HepG2 (cell line): ENCODE measurements around the gene GNG12. TPM values are rescaled to one million over a fixed set of nuclear protein-coding genes. Genes with fewer than 3 reads are reported as not detected.

Experiments used
- ATAC-seq: fragments of 200-7000 bp; cut with Tn5 transposase; 3 replicates; pipeline ENCODE4 v1.9.1; 2020; ENCODE audit warnings: mild to moderate bottlenecking, moderate library complexity
- BruUV-seq: library from RNA; stranded (reverse); fragments of 400-500 nt; replicated peaks from 2 replicates; lab custom pipeline; 2021; lab: Mats Ljungman, UMichigan
- CTCF ChIA-PET: fragments of 300-600 bp; formaldehyde crosslinking; extraction: SDS; loops from one replicate; lab custom pipeline; 2021; ENCODE audit warnings: low total read pairs, inconsistent platforms, low intra/inter-chr PET ratio; lab: Yijun Ruan, JAX
- POLR2A ChIA-PET: fragments of 350-600 bp; sonication (Branson Sonifier 250); formaldehyde crosslinking; loops from one replicate; lab custom pipeline; 2020; ENCODE audit warnings: antibody characterized with exemption, inconsistent platforms; lab: Yijun Ruan, JAX
- DNase-seq: peaks from one replicate; pipeline ENCODE4 v3.0.0-alpha.2; 2015; ENCODE audit warnings: low spot score
- FAIRE-seq: peaks from 3 replicates; lab custom pipeline; 2011; peaks lifted over from hg19 to GRCh38; lab: Jason Lieb, UNC
- H2AFZ ChIP-seq: one replicate; pipeline ENCODE4 v1.6.1; 2011; ENCODE audit warnings: low read length, inconsistent platforms
- H3K27ac ChIP-seq: fragments of 300-600 bp; 3 replicates; pipeline ENCODE4 v1.8.0; 2011; ENCODE audit warnings: mixed run types, mild to moderate bottlenecking, mixed read lengths, low read length, inconsistent platforms; ENCODE audit not compliant: insufficient read depth; ENCODE audit errors: extremely low read length
- H3K27me3 ChIP-seq, 2 experiments: fragments of 200-600 bp in 1 of 2; 2 replicates in 1 of 2; 3 replicates in 1 of 2; pipeline versions ENCODE4 v1.6.0 to v1.8.0; 2011; ENCODE audit warnings: low read length in 2 of 2, mild to moderate bottlenecking in 2 of 2, moderate library complexity in 2 of 2, inconsistent platforms in 1 of 2; ENCODE audit not compliant: insufficient read depth in 2 of 2, control insufficient read depth in 1 of 2
- H3K36me3 ChIP-seq, 2 experiments: fragments of 200-600 bp in 1 of 2; replicated peaks in 1 of 2; 2 replicates in 1 of 2; 3 replicates in 1 of 2; pipeline versions ENCODE4 v1.5.1 to v1.8.0; 2011; ENCODE audit warnings: low read length in 2 of 2, inconsistent platforms in 1 of 2; ENCODE audit not compliant: insufficient read depth in 2 of 2, control insufficient read depth in 1 of 2
- H3K4me1 ChIP-seq: 2 replicates; pipeline ENCODE4 v1.5.1; 2012; ENCODE audit warnings: low read length, inconsistent platforms; ENCODE audit not compliant: insufficient read depth
- H3K4me2 ChIP-seq: 2 replicates; pipeline ENCODE4 v1.6.0; 2011; ENCODE audit warnings: low read depth, low read length, inconsistent platforms
- H3K4me3 ChIP-seq, 3 experiments: fragments of 200-600 bp in 1 of 3; sonication (generic), shearing (Covaris generic) in 1 of 3; replicated peaks in 1 of 3; 2 replicates each; pipeline ENCODE4 v1.5.1; 2011 to 2016; ENCODE audit warnings: low read length in 3 of 3, inconsistent platforms in 2 of 3, low read depth in 2 of 3, mild to moderate bottlenecking in 2 of 3, control low read depth in 1 of 3, mixed read lengths in 1 of 3; ENCODE audit not compliant: insufficient read depth in 1 of 3
- H3K79me2 ChIP-seq: one replicate; pipeline ENCODE4 v1.6.1; 2011; ENCODE audit warnings: low read length, inconsistent platforms; ENCODE audit not compliant: insufficient read depth
- H3K9ac ChIP-seq: 2 replicates; pipeline ENCODE4 v1.6.0; 2011; ENCODE audit warnings: mild to moderate bottlenecking, low read depth, low read length, inconsistent platforms; ENCODE audit not compliant: insufficient read depth
- H3K9me3 ChIP-seq: 2 replicates; pipeline ENCODE4 v1.5.1; 2012; ENCODE audit warnings: mild to moderate bottlenecking, low read length
- H4K20me1 ChIP-seq: 2 replicates; pipeline ENCODE4 v1.6.0; 2011; ENCODE audit warnings: inconsistent platforms, mild to moderate bottlenecking, low read length, moderate library complexity; ENCODE audit not compliant: insufficient read depth
- CREBL2 ChIP-seq: sonication (generic); formaldehyde crosslinking; IDR thresholded peaks from 2 replicates; pipeline ENCODE4 v1.8.1; 2023; ENCODE audit warnings: missing genetic modification reagents, mild to moderate bottlenecking, borderline replicate concordance
- FOXC1 ChIP-seq: sonication (generic); formaldehyde crosslinking; IDR thresholded peaks from 2 replicates; pipeline ENCODE4 v1.8.0; 2022; ENCODE audit warnings: mild to moderate bottlenecking, missing genetic modification reagents, borderline replicate concordance
- FOXO4 ChIP-seq: sonication (generic); formaldehyde crosslinking; conservative IDR thresholded peaks from 2 replicates; pipeline ENCODE4 v1.8.1; 2023; ENCODE audit warnings: missing genetic modification reagents
- HBP1 ChIP-seq: IDR thresholded peaks from 2 replicates; pipeline ENCODE4 v1.6.1; 2016; ENCODE audit warnings: low read depth, control low read depth
- LBX2 ChIP-seq: sonication (generic); formaldehyde crosslinking; IDR thresholded peaks from 2 replicates; pipeline ENCODE4 v1.5.0; 2020; ENCODE audit warnings: missing genetic modification reagents, mild to moderate bottlenecking, borderline replicate concordance
- PHF8 ChIP-seq: sonication (generic); formaldehyde crosslinking; IDR thresholded peaks from 2 replicates; pipeline ENCODE4 v1.5.0; 2020; ENCODE audit warnings: missing genetic modification reagents
- ZBTB8A ChIP-seq: sonication (generic); formaldehyde crosslinking; IDR thresholded peaks from 2 replicates; pipeline ENCODE4 v1.4.0; 2020; ENCODE audit warnings: mild to moderate bottlenecking, low read depth, missing genetic modification reagents, borderline replicate concordance
- ZNF362 ChIP-seq: sonication (generic); formaldehyde crosslinking; IDR thresholded peaks from 2 replicates; pipeline ENCODE4 v1.4.0; 2020; ENCODE audit warnings: missing genetic modification reagents, mild to moderate bottlenecking, borderline replicate concordance
- ZNF460 ChIP-seq: sonication (generic); formaldehyde crosslinking; IDR thresholded peaks from 2 replicates; pipeline ENCODE4 v1.5.1; 2020; ENCODE audit warnings: missing genetic modification reagents, mild to moderate bottlenecking, borderline replicate concordance
- ZNF609 ChIP-seq: sonication (generic); formaldehyde crosslinking; IDR thresholded peaks from 2 replicates; pipeline ENCODE4 v1.4.0; 2020; ENCODE audit warnings: mild to moderate bottlenecking, missing genetic modification reagents, borderline replicate concordance
- ZNF709 ChIP-seq: sonication (generic); formaldehyde crosslinking; IDR thresholded peaks from 2 replicates; pipeline ENCODE4 v1.5.0; 2020; ENCODE audit warnings: mild to moderate bottlenecking, missing genetic modification reagents
- WGBS: methylation state at CpG from one replicate; pipeline ENCODE4 v1.1.6; 2017; ENCODE audit warnings: low lambda C conversion rate; 5-methylcytosine and 5-hydroxymethylcytosine counted together
- in situ Hi-C: cut with HindIII; loops from 2 replicates; pipeline ENCODE4 v1.10.0; 2017; ENCODE audit warnings: low pct_unique_long_range_greater_than_20kb; ENCODE audit not compliant: extremely low pct_ligation_motif_present
- intact Hi-C: fragments of 100-400 bp; cut with micrococcal nuclease; formaldehyde crosslinking; loops from one replicate; pipeline ENCODE4 v1.10.0; 2022; ENCODE audit not compliant: unreplicated experiment
- polyA plus RNA-seq, 8 experiments: library from polyadenylated mRNA; depleted of rRNA in 3 of 8; stranded (reverse) in 7 of 8; unstranded in 1 of 8; fragments of >200 nt; fragmentation: Illumina TruSeq in 4 of 8; extraction: Trizol in 4 of 8; gene quantifications; 2 replicates each; pipeline versions ENCODE4 v1.2.1 to v1.2.3, GENCODE V29; 2011 to 2016; ENCODE audit warnings: low read depth in 4 of 8, missing spikeins in 1 of 8, mixed read lengths in 1 of 8; ENCODE audit not compliant: insufficient read depth in 1 of 8
- total RNA-seq, 5 experiments: library from RNA; depleted of rRNA; stranded (reverse); fragments of >200 nt; fragmentation: Illumina TruSeq; extraction: Trizol; gene quantifications; 2 replicates each; pipeline ENCODE4 v1.2.3, GENCODE V29; 2016; ENCODE audit warnings: low read depth in 1 of 5

The GNG12 gene
- total and polyA plus RNA-seq, 2 of the 13 experiments (the other 11 are each of a cell fraction or from before 2014, with no cell fraction given): 0.11 TPM

- no peak for TF ChIP-seq ZNF609 (CRISPR knock-in tag)
- TF ChIP-seq, all 625 proteins: peak for 0
Observed at GRCh38 chr1:67755619-67756018, 77.6 kb downstream of the GNG12 start (continued).

GRCh38 chr1:67755160-67755559 lies 78.1 kb downstream of the GNG12 start:
- BruUV-seq: no TSS peak
- H3K9ac ChIP-seq: no peak overlapping the region
- H3K4me3 ChIP-seq: no peak overlapping the region
- intact Hi-C loops: no loop called here
- H3K79me2 ChIP-seq: no peaks in the 10 kb centered on the region
- DNase-seq (no peak), ATAC-seq (no peak), FAIRE-seq (no peak)
- no peaks in the 10 kb centered on the region for H4K20me1 ChIP-seq
- in situ Hi-C loops: no loop called here
- WGBS: 89% methylated on average over 2 of the region's 2 CpGs
- no peaks in the 10 kb centered on the region for H3K9me3 ChIP-seq
- H3K36me3 ChIP-seq: no peaks in the 10 kb centered on the region
- no peaks in the 10 kb centered on the region; a peak in 1 of 5 replicates for H3K27me3 ChIP-seq
- ChIA-PET CTCF (no interaction called here), POLR2A (no interaction called here)
- H3K4me2 ChIP-seq: no peak overlapping the region
- H2AFZ ChIP-seq: no peak overlapping the region
- no peak overlapping the region for H3K27ac ChIP-seq
- H3K4me1 ChIP-seq: peaks cover 46% of the 10 kb centered on the region
- TF ChIP-seq ZNF362 (CRISPR knock-in tag) (no peak), HBP1 (CRISPR knock-in tag) (no peak), LBX2 (CRISPR knock-in tag) (no peak), CREBL2 (CRISPR knock-in tag) (no peak), ZBTB8A (no peak), ZNF460 (no peak), FOXO4 (CRISPR knock-in tag) (no peak), FOXC1 (no peak), ZNF709 (CRISPR knock-in tag) (no peak), PHF8 (CRISPR knock-in tag) (no peak)
